Effector memory CD8-positive, alpha-beta T cell (primary cell): ENCODE results near the gene COL27A1.
"Not testable (repeated sequence)": the region's sequence is repeated elsewhere in the genome, so short reads cannot be mapped to it uniquely, and the experiment has no call there.

Experiments
- ATAC-seq: fragments of 150-1000 bp; cut with Tn5 transposase; replicated peaks from 2 replicates; pipeline ENCODE4 v1.10.0; 2021; ENCODE audit warnings: mild to moderate bottlenecking, moderate library complexity
- DNase-seq, 3 experiments: peaks; one replicate each; pipeline ENCODE4 v3.0.0; 2021
- H3K27ac Mint-ChIP-seq, 2 donors: one replicate each; pipeline ENCODE4 v1.8.0; 2022; ENCODE audit warnings: mild to moderate bottlenecking in 2 of 2, mixed read lengths in 2 of 2, moderate library complexity in 2 of 2
- H3K27me3 Mint-ChIP-seq, 2 donors: one replicate each; pipeline ENCODE4 v1.8.0; 2022; ENCODE audit warnings: mixed read lengths in 2 of 2
- H3K36me3 Mint-ChIP-seq: one replicate; pipeline ENCODE4 v1.8.0; 2022; ENCODE audit warnings: mild to moderate bottlenecking, moderate library complexity, mixed read lengths; ENCODE audit not compliant: insufficient read depth
- H3K4me1 Mint-ChIP-seq, 2 donors: one replicate each; pipeline ENCODE4 v1.8.0; 2022; ENCODE audit warnings: low read depth in 2 of 2, mixed read lengths in 2 of 2
- H3K4me3 Mint-ChIP-seq, 2 donors: one replicate each; pipeline ENCODE4 v1.8.0; 2022; ENCODE audit warnings: mild to moderate bottlenecking in 2 of 2, mixed read lengths in 2 of 2, moderate library complexity in 2 of 2
- H3K9me3 Mint-ChIP-seq, 2 donors: one replicate each; pipeline ENCODE4 v1.8.0; 2022; ENCODE audit warnings: mixed read lengths in 2 of 2

The COL27A1 gene

GRCh38 chr9:114331229-114332195 is 176.2 kb downstream of the COL27A1 start:
- H3K9me3 Mint-ChIP-seq = not testable (repeated sequence)

GRCh38 chr9:114332474-114333040 is 177.2 kb downstream of the COL27A1 start:
- Mint-ChIP-seq H3K4me3 (peak overlapping the region in 1 of 2 donors; percentile 31), H3K27ac (peak overlapping the region; percentile 46 to 88), H3K36me3 (peaks cover 46% of the 10 kb centered on the region), H3K4me1 (peaks cover 17 to 22% of the 10 kb centered on the region in 2 donors)
- H3K27me3 Mint-ChIP-seq, H3K9me3 Mint-ChIP-seq, DNase-seq: not testable (repeated sequence)
- peak; percentile 44 for ATAC-seq

More at GRCh38 chr9:114331229-114332195, 176.2 kb downstream of the COL27A1 start:
- H3K27ac Mint-ChIP-seq = peak overlapping the region; percentile 46 to 88
- not testable (repeated sequence) for DNase-seq, H3K27me3 Mint-ChIP-seq
- peak overlapping the region in 1 of 2 donors; percentile 13 for H3K4me3 Mint-ChIP-seq
- H3K4me1 Mint-ChIP-seq = peaks cover 17 to 22% of the 10 kb centered on the region in 2 donors
- peaks cover 36% of the 10 kb centered on the region for H3K36me3 Mint-ChIP-seq
- ATAC-seq = peak; percentile 6

- not testable (repeated sequence) for ATAC-seq, DNase-seq, H3K4me3 Mint-ChIP-seq, H3K27me3 Mint-ChIP-seq, H3K9me3 Mint-ChIP-seq, H3K27ac Mint-ChIP-seq
- Mint-ChIP-seq H3K36me3 (peaks cover 57% of the 10 kb centered on the region), H3K4me1 (peaks cover 19 to 27% of the 10 kb centered on the region in 2 donors)
These were observed 178.4 kb downstream of the COL27A1 start for GRCh38 chr9:114333718-114334117.

- peak overlapping the region in 1 of 2 donors; percentile 4 for H3K27ac Mint-ChIP-seq
These were observed 179.2 kb downstream of the COL27A1 start for GRCh38 chr9:114334490-114334889.

GRCh38 chr9:114335745-114336144 is 180.4 kb downstream of the COL27A1 start:
- no peak overlapping the region for H3K4me3 Mint-ChIP-seq
- peaks cover 74% of the 10 kb centered on the region for H3K36me3 Mint-ChIP-seq
- DNase-seq = no peak
- H3K9me3 Mint-ChIP-seq = no peaks in the 10 kb centered on the region
- no peaks in the 10 kb centered on the region for H3K27me3 Mint-ChIP-seq
- peak overlapping the region in 1 of 2 donors; percentile 16 for H3K27ac Mint-ChIP-seq
- peaks cover 24 to 30% of the 10 kb centered on the region in 2 donors for H3K4me1 Mint-ChIP-seq
- no peak for ATAC-seq

More at GRCh38 chr9:114334490-114334889, 179.2 kb downstream of the COL27A1 start:
- ATAC-seq = no peak
- H3K36me3 Mint-ChIP-seq = peaks cover 65% of the 10 kb centered on the region
- H3K4me3 Mint-ChIP-seq = no peak overlapping the region
- no peak for DNase-seq
- H3K9me3 Mint-ChIP-seq = no peaks in the 10 kb centered on the region
- H3K27me3 Mint-ChIP-seq = no peaks in the 10 kb centered on the region
- peaks cover 19 to 27% of the 10 kb centered on the region in 2 donors for H3K4me1 Mint-ChIP-seq

- Mint-ChIP-seq H3K27ac (peak overlapping the region in 1 of 2 donors; percentile 16), H3K4me3 (no peak overlapping the region), H3K27me3 (no peaks in the 10 kb centered on the region), H3K36me3 (peaks cover 78% of the 10 kb centered on the region), H3K9me3 (no peaks in the 10 kb centered on the region), H3K4me1 (peaks cover 21 to 28% of the 10 kb centered on the region in 2 donors)
- DNase-seq = no peak
- no peak for ATAC-seq
These were observed 180.8 kb downstream of the COL27A1 start for GRCh38 chr9:114336157-114336556.

GRCh38 chr9:114336699-114337395 is 181.5 kb downstream of the COL27A1 start:
- peak overlapping the region in 1 of 2 donors; percentile 19 for H3K4me3 Mint-ChIP-seq
- peak overlapping the region in 1 of 2 donors; percentile 80 for H3K27ac Mint-ChIP-seq
- H3K27me3 Mint-ChIP-seq = no peaks in the 10 kb centered on the region
- H3K4me1 Mint-ChIP-seq = peaks cover 17 to 27% of the 10 kb centered on the region in 2 donors
- DNase-seq (no peak), ATAC-seq (no peak)
- H3K36me3 Mint-ChIP-seq = peaks cover 83% of the 10 kb centered on the region
- H3K9me3 Mint-ChIP-seq = no peaks in the 10 kb centered on the region

GRCh38 chr9:114338187-114338586 is 182.8 kb downstream of the COL27A1 start:
- Mint-ChIP-seq H3K4me3 (no peak overlapping the region), H3K36me3 (peaks cover 85% of the 10 kb centered on the region), H3K4me1 (peaks cover 14 to 25% of the 10 kb centered on the region in 2 donors), H3K9me3 (no peaks in the 10 kb centered on the region), H3K27ac (peak overlapping the region; percentile 49 to 80), H3K27me3 (no peaks in the 10 kb centered on the region)
- DNase-seq (no peak), ATAC-seq (no peak)

GRCh38 chr9:114339130-114339908 is 184.0 kb downstream of the COL27A1 start:
- Mint-ChIP-seq H3K27ac (peak overlapping the region; percentile 46 to 56), H3K36me3 (peaks cover 96% of the 10 kb centered on the region), H3K27me3 (no peaks in the 10 kb centered on the region), H3K4me1 (peaks cover 14 to 31% of the 10 kb centered on the region in 2 donors), H3K4me3 (no peak overlapping the region), H3K9me3 (no peaks in the 10 kb centered on the region)
- ATAC-seq = peak; percentile 73
- DNase-seq = peak; percentile 42 to 53 (median 51)

GRCh38 chr9:114341152-114341830 is 186.0 kb downstream of the COL27A1 start:
- Mint-ChIP-seq H3K4me3 (no peak overlapping the region), H3K4me1 (peaks cover 15 to 36% of the 10 kb centered on the region in 2 donors), H3K36me3 (peaks cover 96% of the 10 kb centered on the region), H3K27ac (peak overlapping the region; percentile 79 to 81), H3K9me3 (no peaks in the 10 kb centered on the region), H3K27me3 (no peaks in the 10 kb centered on the region)
- no peak for ATAC-seq
- DNase-seq = no peak

- no peaks in the 10 kb centered on the region for H3K27me3 Mint-ChIP-seq
- DNase-seq (no peak), ATAC-seq (no peak)
- no peaks in the 10 kb centered on the region for H3K9me3 Mint-ChIP-seq
- peaks cover 96% of the 10 kb centered on the region for H3K36me3 Mint-ChIP-seq
- H3K27ac Mint-ChIP-seq = peak overlapping the region; percentile 79 to 81
- H3K4me1 Mint-ChIP-seq = peaks cover 17 to 36% of the 10 kb centered on the region in 2 donors
- H3K4me3 Mint-ChIP-seq = no peak overlapping the region
These were observed 186.7 kb downstream of the COL27A1 start for GRCh38 chr9:114341991-114342390.

GRCh38 chr9:114342755-114343440 is 187.6 kb downstream of the COL27A1 start:
- Mint-ChIP-seq H3K27ac (peak overlapping the region; percentile 52 to 81), H3K4me3 (no peak overlapping the region), H3K9me3 (no peaks in the 10 kb centered on the region), H3K36me3 (peaks cover 95% of the 10 kb centered on the region), H3K4me1 (peaks cover 18 to 34% of the 10 kb centered on the region in 2 donors), H3K27me3 (no peaks in the 10 kb centered on the region)
- no peak for DNase-seq
- no peak for ATAC-seq
